ENCODE data around the gene CCDC197. TPM values are rescaled to one million over a fixed set of nuclear protein-coding genes. Genes with fewer than 3 reads are reported as not detected.

The CCDC197 gene
- total RNA-seq, 1 donor from 2014 or later = not detected

- Histone ChIP-seq H3K36me3 (no peaks in the 10 kb centered on the region), H4K20me1 (ENCODE audit: low read depth) (no peaks in the 10 kb centered on the region), H3F3A (ENCODE audit: low read depth) (no peaks in the 10 kb centered on the region), H2AFZ (replicated peaks) (no peak overlapping the region), H3K9ac (no peak overlapping the region), H3K79me2 (ENCODE audit: low read depth) (no peaks in the 10 kb centered on the region), H3K4me2 (no peak overlapping the region), H3K4me1 (peaks cover 4% of the 10 kb centered on the region), H3K27ac (no peak overlapping the region), H3K9me3 (ENCODE audit: low read depth) (no peaks in the 10 kb centered on the region), H3K27me3 (no peaks in the 10 kb centered on the region), H3K4me3 (no peak overlapping the region)
- H3K27me3 Mint-ChIP-seq (ENCODE audit: insufficient read depth, low read depth) = peaks cover 8% of the 10 kb centered on the region
- no peak overlapping the region for H3K27ac Mint-ChIP-seq
- no peak for DNase-seq (ENCODE audit: low spot score)
- TF ChIP-seq EZH2 (IDR thresholded peaks at IDR 0.05) (no peak), EZH2phosphoT487 (IDR thresholded peaks at IDR 0.05) (no peak)
- peaks cover 42% of the 10 kb centered on the region for H3K4me1 Mint-ChIP-seq
- no peak overlapping the region for H3K4me3 Mint-ChIP-seq
- peaks cover 23% of the 10 kb centered on the region for H3K36me3 Mint-ChIP-seq
- no peaks in the 10 kb centered on the region for H3K9me3 Mint-ChIP-seq
Observed at GRCh38 chr14:94046696-94047250, 49.7 kb downstream of the CCDC197 start.

- no peaks in the 10 kb centered on the region for H3K9me3 Mint-ChIP-seq
Observed at GRCh38 chr14:94047581-94047980, 50.5 kb downstream of the CCDC197 start.

GRCh38 chr14:94048691-94049624 lies 51.9 kb downstream of the CCDC197 start:
- peak overlapping the region; percentile 33 for H3K27ac Mint-ChIP-seq
- TF ChIP-seq CTCF (IDR thresholded peaks at IDR 0.05) = no peak
- TF ChIP-seq EZH2 (IDR thresholded peaks at IDR 0.05) = no peak
- no peak for TF ChIP-seq EZH2phosphoT487 (IDR thresholded peaks at IDR 0.05)
- no peaks in the 10 kb centered on the region for H3K79me2 ChIP-seq (ENCODE audit: low read depth)
- H3K36me3 Mint-ChIP-seq = peaks cover 37% of the 10 kb centered on the region
- H3K4me3 Mint-ChIP-seq = no peak overlapping the region
- H3K27me3 Mint-ChIP-seq (ENCODE audit: insufficient read depth, low read depth) = peaks cover 6% of the 10 kb centered on the region
- no peaks in the 10 kb centered on the region for H3K9me3 Mint-ChIP-seq
- H3K4me1 Mint-ChIP-seq = peaks cover 45% of the 10 kb centered on the region
- no peak overlapping the region for H3K4me2 ChIP-seq
- H3K9ac ChIP-seq = no peak overlapping the region
- H3K27me3 ChIP-seq = no peaks in the 10 kb centered on the region
- no peaks in the 10 kb centered on the region for H3K36me3 ChIP-seq
- no peaks in the 10 kb centered on the region for H3F3A ChIP-seq (ENCODE audit: low read depth)
- DNase-seq (ENCODE audit: low spot score) = no peak
- no peaks in the 10 kb centered on the region for H3K9me3 ChIP-seq (ENCODE audit: low read depth)
- no peaks in the 10 kb centered on the region for H4K20me1 ChIP-seq (ENCODE audit: low read depth)
- peaks cover 4% of the 10 kb centered on the region for H3K4me1 ChIP-seq
- H2AFZ ChIP-seq (replicated peaks) = no peak overlapping the region
- no peak overlapping the region for H3K27ac ChIP-seq
- no peak overlapping the region for H3K4me3 ChIP-seq

More at GRCh38 chr14:94047581-94047980, 50.5 kb downstream of the CCDC197 start:
- Histone ChIP-seq H3K4me3 (no peak overlapping the region), H3K27me3 (no peaks in the 10 kb centered on the region), H3K9me3 (ENCODE audit: low read depth) (no peaks in the 10 kb centered on the region), H2AFZ (replicated peaks) (no peak overlapping the region), H3K9ac (no peak overlapping the region), H3K36me3 (no peaks in the 10 kb centered on the region), H3F3A (ENCODE audit: low read depth) (no peaks in the 10 kb centered on the region), H3K79me2 (ENCODE audit: low read depth) (no peaks in the 10 kb centered on the region), H3K4me2 (no peak overlapping the region), H3K4me1 (peaks cover 4% of the 10 kb centered on the region), H3K27ac (no peak overlapping the region), H4K20me1 (ENCODE audit: low read depth) (no peaks in the 10 kb centered on the region)
- no peak overlapping the region for H3K4me3 Mint-ChIP-seq
- H3K27ac Mint-ChIP-seq = no peak overlapping the region
- peaks cover 29% of the 10 kb centered on the region for H3K36me3 Mint-ChIP-seq
- TF ChIP-seq EZH2phosphoT487 (IDR thresholded peaks at IDR 0.05) = no peak
- no peak for DNase-seq (ENCODE audit: low spot score)
- H3K27me3 Mint-ChIP-seq (ENCODE audit: insufficient read depth, low read depth) = peaks cover 6% of the 10 kb centered on the region
- H3K4me1 Mint-ChIP-seq = peaks cover 45% of the 10 kb centered on the region

GRCh38 chr14:94049625-94050023 lies 52.5 kb downstream of the CCDC197 start:
- no peak overlapping the region for H3K27ac Mint-ChIP-seq
- no peaks in the 10 kb centered on the region for H3K9me3 ChIP-seq (ENCODE audit: low read depth)
- TF ChIP-seq EZH2phosphoT487 (IDR thresholded peaks at IDR 0.05) (no peak), CTCF (IDR thresholded peaks at IDR 0.05) (no peak), EZH2 (IDR thresholded peaks at IDR 0.05) (no peak)

More at GRCh38 chr14:94049625-94050023, 52.5 kb downstream of the CCDC197 start:
- H4K20me1 ChIP-seq (ENCODE audit: low read depth) = no peaks in the 10 kb centered on the region
- H3K36me3 Mint-ChIP-seq = peaks cover 43% of the 10 kb centered on the region
- no peak overlapping the region for H3K9ac ChIP-seq
- no peak overlapping the region for H2AFZ ChIP-seq (replicated peaks)
- no peak overlapping the region for H3K27ac ChIP-seq
- no peaks in the 10 kb centered on the region for H3K79me2 ChIP-seq (ENCODE audit: low read depth)
- H3K4me3 ChIP-seq = no peak overlapping the region
- no peaks in the 10 kb centered on the region for H3K36me3 ChIP-seq
- H3F3A ChIP-seq (ENCODE audit: low read depth) = no peaks in the 10 kb centered on the region
- no peaks in the 10 kb centered on the region for H3K27me3 ChIP-seq
- peaks cover 6% of the 10 kb centered on the region for H3K27me3 Mint-ChIP-seq (ENCODE audit: insufficient read depth, low read depth)
- H3K9me3 Mint-ChIP-seq = no peaks in the 10 kb centered on the region
- no peak for DNase-seq (ENCODE audit: low spot score)
- peaks cover 45% of the 10 kb centered on the region for H3K4me1 Mint-ChIP-seq
- H3K4me1 ChIP-seq = peaks cover 4% of the 10 kb centered on the region
- no peak overlapping the region for H3K4me2 ChIP-seq
- H3K4me3 Mint-ChIP-seq = no peak overlapping the region

All from neural progenitor cell (in vitro differentiated cells).